T-cell (primary cell): ENCODE data around the gene ADARB2. TPM values are rescaled to one million over a fixed set of nuclear protein-coding genes. Genes with fewer than 3 reads are reported as not detected.

ENCODE experiments used
- ATAC-seq, 4 experiments: fragments of 200-7000 bp in 3 of 4; fragments of 150-1000 bp in 1 of 4; cut with Tn5 transposase; replicated peaks in 1 of 4; 1 replicate in 3 of 4; 2 replicates in 1 of 4; pipeline ENCODE4 v1.10.0; 2021; ENCODE audit warnings: moderate library complexity in 3 of 4, mild to moderate bottlenecking in 2 of 4, moderate number of reproducible peaks in 1 of 4
- CTCF ChIA-PET, 2 donors: fragments of 300-600 bp; sonication (Branson Sonifier 250); formaldehyde crosslinking; loops; one replicate each; lab custom pipeline; 2022; ENCODE audit warnings: antibody characterized with exemption in 2 of 2; lab: Charles Lee
- POLR2A ChIA-PET, 2 donors: fragments of 300-600 bp; sonication (Branson Sonifier 250); formaldehyde crosslinking; loops; one replicate each; lab custom pipeline; 2022; ENCODE audit warnings: antibody characterized with exemption in 2 of 2; lab: Charles Lee
- DNase-seq, 35 experiments: peaks; one replicate each; pipeline versions ENCODE4 v3.0.0 to v3.0.0-alpha.2; 2013 to 2023
- H3K27ac ChIP-seq: one replicate; pipeline ENCODE4 v1.5.1; 2013; ENCODE audit warnings: low read length
- H3K27me3 ChIP-seq, 2 experiments: replicated peaks in 1 of 2; 1 replicate in 1 of 2; 2 replicates in 1 of 2; pipeline versions ENCODE4 v1.6.1 to v1.7.0; 2013; ENCODE audit warnings: low read length in 1 of 2, mixed read lengths in 1 of 2; ENCODE audit not compliant: control insufficient read depth in 2 of 2, insufficient read depth in 2 of 2; ENCODE audit errors: extremely low read depth in 1 of 2
- H3K36me3 ChIP-seq, 2 donors: 1 replicate in 1 of 2; 2 replicates in 1 of 2; pipeline versions ENCODE4 v1.6.1 to v1.7.0; 2013; ENCODE audit warnings: low read length in 1 of 2; ENCODE audit not compliant: control insufficient read depth in 2 of 2, insufficient read depth in 1 of 2; ENCODE audit errors: extremely low read depth in 1 of 2
- H3K4me1 ChIP-seq, 2 experiments: 1 replicate in 1 of 2; 2 replicates in 1 of 2; pipeline versions ENCODE4 v1.6.1 to v1.7.0; 2013; ENCODE audit warnings: low read length in 2 of 2, mixed read lengths in 1 of 2; ENCODE audit not compliant: insufficient read depth in 2 of 2, control insufficient read depth in 1 of 2; ENCODE audit errors: extremely low read depth in 1 of 2
- H3K4me3 ChIP-seq, 2 donors: 1 replicate in 1 of 2; 2 replicates in 1 of 2; pipeline versions ENCODE4 v1.5.1 to v1.7.0; 2013; ENCODE audit warnings: mild to moderate bottlenecking in 2 of 2, low read length in 1 of 2, moderate library complexity in 1 of 2; ENCODE audit not compliant: control insufficient read depth in 1 of 2; ENCODE audit errors: extremely low read depth in 1 of 2
- H3K9me3 ChIP-seq: 2 replicates; pipeline ENCODE4 v1.7.0; 2013
- H3K27ac Mint-ChIP-seq, 2 donors: one replicate each; pipeline ENCODE4 v1.8.0; 2020 to 2021; ENCODE audit warnings: mild to moderate bottlenecking in 2 of 2, mixed read lengths in 2 of 2
- H3K27me3 Mint-ChIP-seq, 2 donors: one replicate each; pipeline ENCODE4 v1.8.0; 2021 to 2022; ENCODE audit warnings: mixed read lengths in 2 of 2
- H3K36me3 Mint-ChIP-seq: one replicate; pipeline ENCODE4 v1.8.0; 2021; ENCODE audit warnings: mixed read lengths
- H3K4me1 Mint-ChIP-seq, 3 donors: one replicate each; pipeline ENCODE4 v1.8.0; 2020 to 2022; ENCODE audit warnings: mixed read lengths in 3 of 3, mild to moderate bottlenecking in 1 of 3
- H3K4me3 Mint-ChIP-seq, 3 donors: one replicate each; pipeline ENCODE4 v1.8.0; 2020 to 2022; ENCODE audit warnings: mild to moderate bottlenecking in 3 of 3, mixed read lengths in 3 of 3, moderate library complexity in 3 of 3
- H3K9me3 Mint-ChIP-seq, 3 donors: one replicate each; pipeline ENCODE4 v1.8.0; 2020 to 2022; ENCODE audit warnings: mixed read lengths in 3 of 3
- WGBS: methylation state at CpG from one replicate; pipeline ENCODE4 v1.1.5; 2013; ENCODE audit warnings: missing lambda C conversion rate; ENCODE audit not compliant: insufficient coverage; 5-methylcytosine and 5-hydroxymethylcytosine counted together
- total RNA-seq, 35 experiments: library from RNA in 6 of 35; stranded (reverse) in 6 of 35; fragments of 120-200 nt in 1 of 35; gene quantifications; one replicate each; pipeline versions ENCODE4 v1.2.1 to v1.2.4 and lab custom pipeline; 2013 to 2026

ADARB2 gene
- total RNA-seq, 5 donors from 2014 or later (not counting 1 experiment from before 2014, with no cell fraction given): 0.07 to 4.0 (median 0.41) TPM

DNA sequence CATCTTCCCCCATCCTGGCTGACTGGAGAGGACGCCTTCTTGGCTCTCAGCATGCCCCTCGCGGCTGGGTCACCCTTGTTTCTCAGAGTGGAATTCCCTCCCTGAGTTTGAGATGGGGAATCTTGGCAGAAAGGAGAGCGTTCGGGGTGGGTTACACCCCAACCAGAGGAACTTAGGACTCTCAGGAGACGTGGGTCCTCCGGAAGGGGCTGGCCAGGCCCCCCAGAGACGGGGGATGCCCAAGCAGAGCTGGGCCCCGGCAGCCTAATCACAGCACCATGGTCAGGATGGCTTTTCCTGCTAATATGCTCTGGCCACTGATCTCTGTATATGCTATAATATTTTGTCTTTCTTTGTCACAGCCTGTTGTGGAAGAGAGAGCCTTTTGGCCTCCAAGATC is 466.8 kb downstream of the ADARB2 start:
- 96% methylated on average over 4 of the region's 9 CpGs for WGBS
- ChIA-PET POLR2A (no interaction called here), CTCF (no interaction called here)
- no peaks in the 10 kb centered on the region for H3K9me3 Mint-ChIP-seq
- Histone ChIP-seq H3K9me3 (no peaks in the 10 kb centered on the region), H3K4me1 (no peaks in the 10 kb centered on the region), H3K27ac (no peak overlapping the region), H3K36me3 (no peaks in the 10 kb centered on the region), H3K27me3 (peaks cover 0 to 22% of the 10 kb centered on the region in 2 experiments), H3K4me3 (no peak overlapping the region)
- H3K27me3 Mint-ChIP-seq: no peaks in the 10 kb centered on the region
- H3K36me3 Mint-ChIP-seq: no peaks in the 10 kb centered on the region
- no peak overlapping the region for H3K4me3 Mint-ChIP-seq
- no peak for DNase-seq
- H3K4me1 Mint-ChIP-seq: no peaks in the 10 kb centered on the region
- no peak overlapping the region for H3K27ac Mint-ChIP-seq
- no peak for ATAC-seq

DNA sequence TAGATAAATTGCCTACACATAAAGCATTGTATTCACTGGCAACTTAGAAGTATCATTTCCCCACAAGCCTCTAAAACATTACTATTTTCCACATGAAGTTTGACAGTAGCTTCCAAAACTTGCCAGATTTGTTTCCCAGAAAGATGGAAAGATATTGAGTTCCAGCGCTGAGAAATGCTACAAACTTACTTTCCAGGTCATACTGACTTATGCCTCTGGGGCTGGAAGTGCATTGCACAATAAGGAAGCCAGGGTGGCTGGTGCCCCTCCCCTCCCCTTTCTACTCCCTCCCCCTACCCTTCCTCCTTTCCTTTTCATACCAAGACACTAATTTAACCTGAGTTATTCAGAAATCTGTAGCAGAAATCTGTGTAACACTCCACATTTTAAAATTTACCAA is 468.5 kb downstream of the ADARB2 start:
- no peaks in the 10 kb centered on the region for H3K4me1 ChIP-seq
- no peak overlapping the region for H3K27ac ChIP-seq
- no peak overlapping the region for H3K4me3 Mint-ChIP-seq
- H3K4me1 Mint-ChIP-seq: no peaks in the 10 kb centered on the region
- H3K9me3 ChIP-seq: no peaks in the 10 kb centered on the region
- WGBS: 0% methylated on average over 1 of the region's 1 CpG
- H3K9me3 Mint-ChIP-seq: no peaks in the 10 kb centered on the region
- DNase-seq: no peak
- ChIA-PET POLR2A (no interaction called here), CTCF (interaction anchor here in 1 of 2 donors (0.6 kb wide), 1 partner anchor 924 kb away, joined by 3 read pairs; no protein-coding TSS in a partner anchor)
- H3K27ac Mint-ChIP-seq: no peak overlapping the region
- peak in 1 of 4 experiments; percentile 47 for ATAC-seq
- peaks cover 2 to 3% of the 10 kb centered on the region in 2 donors for H3K27me3 Mint-ChIP-seq
- peaks cover 0 to 14% of the 10 kb centered on the region in 2 experiments for H3K27me3 ChIP-seq
- H3K4me3 ChIP-seq: no peak overlapping the region
- no peaks in the 10 kb centered on the region for H3K36me3 ChIP-seq
- H3K36me3 Mint-ChIP-seq: no peaks in the 10 kb centered on the region

- Mint-ChIP-seq H3K4me1 (no peaks in the 10 kb centered on the region), H3K9me3 (no peaks in the 10 kb centered on the region), H3K27ac (no peak overlapping the region), H3K36me3 (no peaks in the 10 kb centered on the region), H3K4me3 (no peak overlapping the region), H3K27me3 (peaks cover 4% of the 10 kb centered on the region in 2 donors)
- H3K36me3 ChIP-seq: no peaks in the 10 kb centered on the region
- CTCF ChIA-PET: no interaction called here
- POLR2A ChIA-PET: no interaction called here
- no CpG with 5 or more reads among the region's 7 CpGs for WGBS
- ATAC-seq: no peak
- no peaks in the 10 kb centered on the region for H3K9me3 ChIP-seq
- DNase-seq: no peak
- no peaks in the 10 kb centered on the region for H3K4me1 ChIP-seq
- H3K27me3 ChIP-seq: peaks cover 0 to 9% of the 10 kb centered on the region in 2 experiments
- H3K4me3 ChIP-seq: no peak overlapping the region
- H3K27ac ChIP-seq: no peak overlapping the region
These were observed 469.8 kb downstream of the ADARB2 start for GRCh38 chr10:1267568-1267967.

GRCh38 chr10:1267148-1267547 is 470.2 kb downstream of the ADARB2 start:
- 51% methylated on average over 2 of the region's 8 CpGs for WGBS
- ChIA-PET CTCF (interaction anchor here in 1 of 2 donors (0.6 kb wide), 2 partner anchors 75 to 432 kb away, joined by 3 read pairs; no protein-coding TSS in a partner anchor), POLR2A (interaction anchor here in 1 of 2 donors (0.6 kb wide), 1 partner anchor 20 kb away, joined by 4 read pairs; no protein-coding TSS in a partner anchor)
- Mint-ChIP-seq H3K27ac (no peak overlapping the region), H3K9me3 (no peaks in the 10 kb centered on the region), H3K27me3 (peaks cover 4 to 7% of the 10 kb centered on the region in 2 donors), H3K4me3 (no peak overlapping the region), H3K36me3 (no peaks in the 10 kb centered on the region), H3K4me1 (no peaks in the 10 kb centered on the region)
- Histone ChIP-seq H3K36me3 (no peaks in the 10 kb centered on the region), H3K9me3 (no peaks in the 10 kb centered on the region), H3K27me3 (peaks cover 0 to 9% of the 10 kb centered on the region in 2 experiments), H3K27ac (no peak overlapping the region), H3K4me3 (no peak overlapping the region), H3K4me1 (no peaks in the 10 kb centered on the region)
- DNase-seq (no peak), ATAC-seq (no peak)

DNA sequence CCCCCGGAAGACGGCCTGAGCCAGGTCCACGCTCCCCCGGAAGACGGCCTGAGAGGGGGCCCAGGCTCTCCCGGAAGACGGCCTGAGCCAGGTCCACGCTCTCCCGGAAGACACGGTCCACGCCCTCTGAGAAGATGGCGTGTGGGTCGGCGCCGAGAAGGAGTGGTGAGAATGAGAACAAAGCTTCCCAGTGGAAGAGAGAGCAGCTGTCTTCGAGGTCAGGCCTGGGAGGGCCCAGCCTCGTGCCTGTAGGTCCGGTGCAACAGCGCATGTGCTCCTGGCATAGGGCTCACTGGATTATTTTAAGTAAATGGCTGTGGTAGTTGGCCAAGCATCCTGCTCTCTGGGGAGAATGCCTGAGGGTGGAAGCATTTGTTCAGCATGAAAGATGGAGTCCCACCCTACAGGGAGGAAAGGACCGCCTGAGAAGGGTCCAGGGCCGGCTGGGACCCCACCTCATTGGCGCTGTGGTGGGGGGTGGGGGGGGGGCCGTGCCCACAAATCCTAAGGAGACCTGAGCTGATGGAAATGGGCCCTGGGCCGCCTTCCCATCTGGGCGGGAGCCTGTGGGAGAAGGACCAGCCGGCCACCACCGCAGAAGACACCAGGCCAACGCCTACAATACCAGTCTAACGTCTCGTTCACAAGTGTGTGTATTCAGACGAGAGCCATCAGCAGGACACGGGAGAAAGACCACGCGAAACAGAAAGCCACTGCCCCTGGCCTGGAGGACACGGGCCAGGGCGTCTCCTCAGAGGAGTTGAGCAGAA is 471.1 kb downstream of the ADARB2 start:
- no peaks in the 10 kb centered on the region for H3K9me3 ChIP-seq
- H3K27me3 ChIP-seq: peaks cover 0 to 9% of the 10 kb centered on the region in 2 experiments
- ATAC-seq (no peak), DNase-seq (no peak)
- 92% methylated on average over 35 of the region's 36 CpGs for WGBS
- Mint-ChIP-seq H3K4me1 (no peaks in the 10 kb centered on the region), H3K4me3 (no peak overlapping the region), H3K9me3 (no peaks in the 10 kb centered on the region), H3K27ac (no peak overlapping the region), H3K27me3 (peaks cover 4 to 7% of the 10 kb centered on the region in 2 donors), H3K36me3 (no peaks in the 10 kb centered on the region)
- no peaks in the 10 kb centered on the region for H3K36me3 ChIP-seq
- no peak overlapping the region for H3K27ac ChIP-seq
- CTCF ChIA-PET: interaction anchor here in 1 of 2 donors (0.6 kb wide), 2 partner anchors 74 to 431 kb away, joined by 3 read pairs; no protein-coding TSS in a partner anchor
- no peaks in the 10 kb centered on the region for H3K4me1 ChIP-seq
- H3K4me3 ChIP-seq: no peak overlapping the region
- POLR2A ChIA-PET: interaction anchor here in 1 of 2 donors (0.6 kb wide), 1 partner anchor 21 kb away, joined by 4 read pairs; no protein-coding TSS in a partner anchor

DNA sequence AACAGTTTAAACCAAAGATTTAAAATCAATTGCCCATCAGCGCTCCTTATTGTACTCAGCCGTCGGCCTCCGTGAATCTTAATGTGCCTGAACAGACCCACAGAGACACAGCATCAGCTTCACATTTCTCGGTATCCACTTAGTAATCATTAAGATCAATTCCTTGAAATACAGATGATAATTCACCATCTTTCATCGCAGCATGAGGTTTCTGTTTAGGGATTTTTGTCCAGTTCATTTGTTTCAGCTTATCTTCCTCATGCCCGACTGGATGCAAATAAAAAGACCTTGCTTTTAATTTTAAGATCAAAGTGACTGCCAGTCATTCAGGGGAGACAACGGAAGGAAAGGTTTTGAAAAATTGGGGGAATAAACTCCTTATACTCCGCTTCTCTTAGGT is 473.3 kb downstream of the ADARB2 start:
- Histone ChIP-seq H3K4me3 (no peak overlapping the region), H3K27ac (no peak overlapping the region), H3K36me3 (no peaks in the 10 kb centered on the region), H3K27me3 (peaks cover 0 to 3% of the 10 kb centered on the region in 2 experiments), H3K4me1 (no peaks in the 10 kb centered on the region), H3K9me3 (no peaks in the 10 kb centered on the region)
- DNase-seq: no peak
- Mint-ChIP-seq H3K9me3 (no peaks in the 10 kb centered on the region), H3K36me3 (no peaks in the 10 kb centered on the region), H3K27ac (no peak overlapping the region), H3K4me3 (no peak overlapping the region), H3K27me3 (peaks cover 9 to 11% of the 10 kb centered on the region in 2 donors), H3K4me1 (no peaks in the 10 kb centered on the region)
- ChIA-PET POLR2A (no interaction called here), CTCF (no interaction called here)
- WGBS: 95% methylated on average over 4 of the region's 9 CpGs
- no peak for ATAC-seq
